Lung (tissue), 12 donors: ENCODE results near the gene MARCKS. TPM values are rescaled to one million over a fixed set of nuclear protein-coding genes. Genes with fewer than 3 reads are reported as not detected.

Experiments used
- ATAC-seq: fragments of 200-7000 bp; cut with Tn5 transposase; one replicate; pipeline ENCODE4 v1.9.1; 2020; ENCODE audit warnings: moderate number of reproducible peaks; ENCODE audit not compliant: insufficient read depth, low FRiP score
- DNase-seq, 3 donors: peaks; one replicate each; pipeline ENCODE4 v3.0.0-alpha.2; 2013 to 2017
- H3K27ac ChIP-seq, 2 donors: one replicate each; pipeline ENCODE4 v1.5.1; 2013; ENCODE audit warnings: mild to moderate bottlenecking in 2 of 2, moderate library complexity in 2 of 2, control low read depth in 1 of 2, inconsistent platforms in 1 of 2, low read depth in 1 of 2, low read length in 1 of 2
- H3K27me3 ChIP-seq, 3 donors: one replicate each; pipeline ENCODE4 v1.5.1; 2013; ENCODE audit warnings: low read length in 2 of 3; ENCODE audit not compliant: control insufficient read depth in 3 of 3, insufficient read depth in 3 of 3
- H3K36me3 ChIP-seq, 4 donors: one replicate each; pipeline ENCODE4 v1.5.1; 2013; ENCODE audit warnings: low read length in 4 of 4, mild to moderate bottlenecking in 1 of 4, moderate library complexity in 1 of 4; ENCODE audit not compliant: control insufficient read depth in 4 of 4, insufficient read depth in 4 of 4
- H3K4me1 ChIP-seq, 5 donors: one replicate each; pipeline ENCODE4 v1.5.1; 2013; ENCODE audit warnings: low read length in 5 of 5, mild to moderate bottlenecking in 2 of 5, moderate library complexity in 1 of 5; ENCODE audit not compliant: control insufficient read depth in 5 of 5, insufficient read depth in 5 of 5
- H3K4me3 ChIP-seq: one replicate; pipeline ENCODE4 v1.5.1; 2013; ENCODE audit warnings: mild to moderate bottlenecking, control low read depth, moderate library complexity
- H3K9ac ChIP-seq, 2 donors: one replicate each; pipeline ENCODE4 v1.5.1; 2013; ENCODE audit warnings: low read length in 2 of 2, control low read depth in 1 of 2; ENCODE audit not compliant: insufficient read depth in 1 of 2
- H3K9me3 ChIP-seq, 4 donors: one replicate each; pipeline ENCODE4 v1.5.1; 2013; ENCODE audit warnings: low read length in 3 of 4, mild to moderate bottlenecking in 1 of 4, moderate library complexity in 1 of 4; ENCODE audit not compliant: control insufficient read depth in 4 of 4, insufficient read depth in 3 of 4
- CTCF ChIP-seq: IDR thresholded peaks from 2 replicates; pipeline ENCODE4 v1.5.1; 2012; ENCODE audit warnings: mild to moderate bottlenecking; ENCODE audit errors: control extremely low read depth, extremely low read depth
- WGBS, 2 donors: extraction: QIAGEN DNeasy Blood & Tissue Kit; methylation state at CpG; one replicate each; pipeline ENCODE4 v1.1.7; 2013; 5-methylcytosine and 5-hydroxymethylcytosine counted together
- polyA plus RNA-seq, 2 donors: library from polyadenylated mRNA; stranded (reverse); fragments of 200-250 nt; gene quantifications; one replicate each; pipeline ENCODE4 v1.2.1, GENCODE V29; 2013
- total RNA-seq, 2 donors: library from RNA; depleted of rRNA in 1 of 2; stranded (reverse); fragments of >200 nt in 1 of 2; gene quantifications; one replicate each; pipeline ENCODE4 v1.2.1, GENCODE V29; 2014 to 2021
- donor health status: control.
- donor health status: control.
- donor health status: Bipolar disorder and iron deficiency.
- donor health status: healthy.
- donor health status: DM: yes; HTN: yes; CAD: no.

MARCKS gene
- total and polyA plus RNA-seq, 4 donors = 17.3 to 140 (median 72.2) TPM

- TF ChIP-seq CTCF = no peak
- DNase-seq = peak; percentile 46 to 64 (median 62)
- no peak for ATAC-seq
These were observed 2.4 kb downstream of the MARCKS start for GRCh38 chr6:113859349-113860180.

GRCh38 chr6:113860181-113860955, 3.2 kb downstream of the MARCKS start:
- ATAC-seq (no peak), DNase-seq (peak; percentile 52 to 75 (median 75))
- Histone ChIP-seq H3K9ac (peak overlapping the region in 1 of 2 donors; percentile 68), H3K4me3 (peak overlapping the region; percentile 52), H3K36me3 (peaks cover 0 to 22% (median 2%) of the 10 kb centered on the region in 4 donors), H3K4me1 (peaks cover 0 to 25% (median 4%) of the 10 kb centered on the region in 5 donors), H3K27ac (peak overlapping the region; percentile 74 to 97), H3K27me3 (no peaks in the 10 kb centered on the region), H3K9me3 (peaks cover 0 to 1% (median 0%) of the 10 kb centered on the region in 4 donors)
- TF ChIP-seq CTCF = no peak
- WGBS, 2 donors = 43 to 59% methylated on average over 24 to 56 of the region's 56 CpGs

More at GRCh38 chr6:113859349-113860180, 2.4 kb downstream of the MARCKS start:
- Histone ChIP-seq H3K36me3 (peaks cover 0 to 22% (median 2%) of the 10 kb centered on the region in 4 donors), H3K9me3 (peaks cover 0 to 1% (median 0%) of the 10 kb centered on the region in 4 donors), H3K4me1 (peaks cover 0 to 25% (median 4%) of the 10 kb centered on the region in 5 donors), H3K4me3 (peak overlapping the region; percentile 52), H3K9ac (peak overlapping the region; percentile 84 to 89), H3K27me3 (no peaks in the 10 kb centered on the region), H3K27ac (peak overlapping the region; percentile 74 to 97)
- 20 to 24% methylated on average over 51 to 90 of the region's 90 CpGs for WGBS, 2 donors

GRCh38 chr6:113862112-113862511, 5.0 kb downstream of the MARCKS start:
- H3K9me3 ChIP-seq = peaks cover 0 to 1% (median 0%) of the 10 kb centered on the region in 4 donors
- no peak overlapping the region for H3K4me3 ChIP-seq
- TF ChIP-seq CTCF = no peak
- H3K36me3 ChIP-seq = peaks cover 0 to 22% (median 2%) of the 10 kb centered on the region in 4 donors
- no peak overlapping the region for H3K9ac ChIP-seq
- no peaks in the 10 kb centered on the region for H3K27me3 ChIP-seq
- DNase-seq (peak in 2 of 3 donors; percentile 27 to 43), ATAC-seq (no peak)
- no peak overlapping the region for H3K27ac ChIP-seq
- H3K4me1 ChIP-seq = peaks cover 0 to 14% (median 4%) of the 10 kb centered on the region in 5 donors
